HG03097 (cell line): ENCODE data around the gene DACT3.

Source experiments
- ATAC-seq: cut with Tn5 transposase; IDR thresholded peaks from one replicate; pipeline ENCODE4 v1.9.1; 2021; ENCODE audit not compliant: unreplicated experiment, low FRiP score

The DACT3 gene

GRCh38 chr19:46661020-46661731 is at the start of gene DACT3:
Gene DACT3 (minus strand): TSS chr19:46661182. CDS start chr19:46661064, 118 bp downstream.
- peak; percentile 92 for ATAC-seq

GRCh38 chr19:46710687-46711086 is 49.7 kb upstream of the DACT3 start:
- no peak for ATAC-seq

- no peak for ATAC-seq
Observed at GRCh38 chr19:46704379-46705076, 43.5 kb upstream of the DACT3 start.

- no peak for ATAC-seq
Observed at GRCh38 chr19:46700704-46701103, 39.7 kb upstream of the DACT3 start.

GRCh38 chr19:46698395-46699321 is 37.7 kb upstream of the DACT3 start:
- ATAC-seq: no peak

GRCh38 chr19:46697204-46697960 is 36.4 kb upstream of the DACT3 start:
- ATAC-seq: no peak

- no peak for ATAC-seq
Observed at GRCh38 chr19:46696866-46697203, 35.9 kb upstream of the DACT3 start.

GRCh38 chr19:46696052-46696451 is 35.1 kb upstream of the DACT3 start:
- no peak for ATAC-seq

GRCh38 chr19:46693760-46694159 is 32.8 kb upstream of the DACT3 start:
- no peak for ATAC-seq

GRCh38 chr19:46692918-46693722 is 32.1 kb upstream of the DACT3 start:
- ATAC-seq: no peak

GRCh38 chr19:46691948-46692347 is 31.0 kb upstream of the DACT3 start:
- ATAC-seq: no peak

- no peak for ATAC-seq
Observed at GRCh38 chr19:46691104-46691503, 30.1 kb upstream of the DACT3 start.

- no peak for ATAC-seq
Observed at GRCh38 chr19:46689358-46689757, 28.4 kb upstream of the DACT3 start.

- ATAC-seq: no peak
Observed at GRCh38 chr19:46687438-46688145, 26.6 kb upstream of the DACT3 start.

- no peak for ATAC-seq
Observed at GRCh38 chr19:46685189-46685588, 24.2 kb upstream of the DACT3 start.

- ATAC-seq: no peak
Observed at GRCh38 chr19:46678110-46678732, 17.2 kb upstream of the DACT3 start.

GRCh38 chr19:46674416-46675178 is 13.6 kb upstream of the DACT3 start:
- ATAC-seq: no peak

GRCh38 chr19:46670813-46671212 is 9.8 kb upstream of the DACT3 start:
- ATAC-seq: no peak
